ENCODE data around the gene BTBD6.

BTBD6 gene

GRCh38 chr14:105241641-105242040 lies 6.7 kb upstream of the BTBD6 start:
- DNase-seq, result no peak

- DNase-seq, result no peak
Measured at GRCh38 chr14:105244334-105244733, 4.0 kb upstream of the BTBD6 start.

- DNase-seq, result no peak
Measured at GRCh38 chr14:105247026-105247425, 1.3 kb upstream of the BTBD6 start.

GRCh38 chr14:105247715-105248367 lies 492 bp upstream of the BTBD6 start:
- no peak for DNase-seq

- DNase-seq, result no peak
Measured at GRCh38 chr14:105249182-105250007, 1.1 kb downstream of the BTBD6 start.

GRCh38 chr14:105250008-105250366 lies 1.7 kb downstream of the BTBD6 start:
- no peak for DNase-seq

GRCh38 chr14:105250986-105251385 lies 2.7 kb downstream of the BTBD6 start:
- DNase-seq, result no peak

GRCh38 chr14:105251920-105252319 lies 3.6 kb downstream of the BTBD6 start:
- DNase-seq, result no peak

- no peak for DNase-seq
Measured at GRCh38 chr14:105252552-105253328, 4.4 kb downstream of the BTBD6 start.

- DNase-seq, result no peak
Measured at GRCh38 chr14:105253329-105253682, 5.0 kb downstream of the BTBD6 start.

- DNase-seq, result no peak
Measured at GRCh38 chr14:105255021-105255507, 6.7 kb downstream of the BTBD6 start.

GRCh38 chr14:105256292-105256960 lies 8.1 kb downstream of the BTBD6 start:
- no peak for DNase-seq

GRCh38 chr14:105257464-105257863 lies 9.1 kb downstream of the BTBD6 start:
- no peak for DNase-seq

GRCh38 chr14:105258846-105259245 lies 10.5 kb downstream of the BTBD6 start:
- peak; percentile 54 for DNase-seq

GRCh38 chr14:105260959-105261358 lies 12.6 kb downstream of the BTBD6 start:
- peak; percentile 63 for DNase-seq

GRCh38 chr14:105261781-105262180 lies 13.4 kb downstream of the BTBD6 start:
- no peak for DNase-seq

- no peak for DNase-seq
Measured at GRCh38 chr14:105267820-105268548, 19.7 kb downstream of the BTBD6 start.

GRCh38 chr14:105268736-105269354 lies 20.5 kb downstream of the BTBD6 start:
- DNase-seq, result no peak

- DNase-seq, result no peak
Measured at GRCh38 chr14:105269405-105269804, 21.1 kb downstream of the BTBD6 start.

GRCh38 chr14:105271224-105271890 lies 23.0 kb downstream of the BTBD6 start:
- no peak for DNase-seq

GRCh38 chr14:105272623-105273022 lies 24.3 kb downstream of the BTBD6 start:
- DNase-seq, result no peak
